Gastrocnemius medialis (tissue), 4 donors: ENCODE results near the gene TXNDC11. TPM values are rescaled to one million over a fixed set of nuclear protein-coding genes. Genes with fewer than 3 reads are reported as not detected.

ENCODE experiments used
- ATAC-seq, 2 donors: fragments of 150-250 bp; one replicate each; pipeline ENCODE4 v1.9.1; 2016
- DNase-seq, 2 donors: peaks; one replicate each; pipeline ENCODE4 v3.0.0-alpha.2; 2019
- H3K27ac ChIP-seq, 4 donors: fragments of 200-600 bp; sonication (generic); 1 replicate in 1 of 4; 2 replicates in 3 of 4; pipeline ENCODE4 v1.5.1; 2016 to 2018; ENCODE audit warnings: mild to moderate bottlenecking in 2 of 4, moderate library complexity in 1 of 4
- H3K27me3 ChIP-seq, 3 donors: fragments of 200-600 bp; sonication (generic) in 2 of 3; 1 replicate in 1 of 3; 2 replicates in 2 of 3; pipeline versions ENCODE4 v1.5.1 to v1.6.0; 2016 to 2019; ENCODE audit warnings: mild to moderate bottlenecking in 1 of 3, moderate library complexity in 1 of 3
- H3K36me3 ChIP-seq, 2 donors: fragments of 200-600 bp; sonication (generic) in 1 of 2; one replicate each; pipeline ENCODE4 v1.5.1; 2017 to 2018
- H3K4me1 ChIP-seq, 2 donors: fragments of 200-600 bp; sonication (generic) in 1 of 2; one replicate each; pipeline ENCODE4 v1.5.1; 2016 to 2017; ENCODE audit warnings: mild to moderate bottlenecking in 2 of 2
- H3K4me3 ChIP-seq, 4 donors: fragments of 200-600 bp; sonication (generic) in 3 of 4; 1 replicate in 1 of 4; 2 replicates in 3 of 4; pipeline ENCODE4 v1.5.1; 2016 to 2019; ENCODE audit warnings: mild to moderate bottlenecking in 2 of 4
- H3K9me3 ChIP-seq, 3 donors: fragments of 200-600 bp; sonication (generic) in 2 of 3; 1 replicate in 1 of 3; 2 replicates in 2 of 3; pipeline ENCODE4 v1.5.1; 2016 to 2019
- POLR2A ChIP-seq, 2 donors: fragments of 450-650 bp; IDR thresholded peaks; one replicate each; pipeline ENCODE4 v1.6.1; 2017; ENCODE audit warnings: antibody characterized with exemption in 2 of 2, mild to moderate bottlenecking in 2 of 2, moderate library complexity in 2 of 2
- in situ Hi-C, 4 donors: fragments of 200-750 bp; cut with MboI; loops; one replicate each; pipeline versions ENCODE4 v1.15.0 to v1.8.0; 2017; ENCODE audit warnings: low sequenced_read_pairs in 4 of 4
- intact Hi-C: fragments of 100-400 bp; cut with DNase I; formaldehyde crosslinking; loops from one replicate; pipeline ENCODE4 v1.15.1; 2023; ENCODE audit warnings: low total_unique reads
- total RNA-seq, 4 donors: library from RNA; depleted of rRNA; stranded (reverse); fragments of >200 nt; gene quantifications; one replicate each; pipeline versions ENCODE4 v1.1.0 to v1.2.3, GENCODE V29; 2016
- TF ChIP-seq, protein P1 (sequence below), 5 experiments: fragments of 450-650 bp in 3 of 5; fragments of 200-600 bp in 2 of 5; sonication (generic) in 2 of 5; IDR thresholded peaks in 4 of 5; conservative IDR thresholded peaks in 1 of 5; 1 replicate in 4 of 5; 2 replicates in 1 of 5; pipeline ENCODE4 v1.5.1; 2016 to 2019; ENCODE audit warnings: antibody characterized with exemption in 5 of 5, mild to moderate bottlenecking in 3 of 5, moderate library complexity in 3 of 5

TXNDC11 gene
- total RNA-seq, 4 donors from 2014 or later: 35.2 to 64.5 (median 51.2) TPM

DNA sequence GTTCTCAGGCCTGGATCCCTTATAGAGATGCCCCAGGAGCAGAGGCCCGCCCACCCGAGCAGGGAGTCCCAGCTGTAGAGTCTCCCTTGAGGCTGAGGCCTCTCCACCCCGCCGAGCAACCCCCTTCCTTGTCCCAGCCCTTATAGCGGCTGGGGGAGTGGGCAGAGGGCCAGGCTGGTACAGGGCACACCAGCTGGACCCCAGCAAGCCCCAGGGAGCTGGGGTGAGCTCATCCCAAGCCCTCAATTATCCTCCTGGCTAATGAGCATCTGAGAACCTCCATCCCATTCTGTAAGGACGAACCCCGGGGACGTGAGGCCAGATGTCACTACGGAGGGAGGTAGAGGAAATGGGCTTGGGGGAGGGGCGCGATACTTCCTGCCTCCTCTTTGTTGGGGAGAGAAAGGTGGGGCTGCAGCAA, 77.6 kb downstream of the TXNDC11 start:
- DNase-seq: no peak
- peak overlapping the region in 1 of 4 donors; percentile 27 for H3K27ac ChIP-seq
- H3K4me1 ChIP-seq: peaks cover 7 to 11% of the 10 kb centered on the region in 2 donors
- in situ Hi-C loops: no loop called here
- H3K9me3 ChIP-seq: no peaks in the 10 kb centered on the region
- H3K27me3 ChIP-seq: no peaks in the 10 kb centered on the region
- no peaks in the 10 kb centered on the region for H3K36me3 ChIP-seq
- no peak overlapping the region for H3K4me3 ChIP-seq
- no peak for ATAC-seq
- TF ChIP-seq, protein P1, sequence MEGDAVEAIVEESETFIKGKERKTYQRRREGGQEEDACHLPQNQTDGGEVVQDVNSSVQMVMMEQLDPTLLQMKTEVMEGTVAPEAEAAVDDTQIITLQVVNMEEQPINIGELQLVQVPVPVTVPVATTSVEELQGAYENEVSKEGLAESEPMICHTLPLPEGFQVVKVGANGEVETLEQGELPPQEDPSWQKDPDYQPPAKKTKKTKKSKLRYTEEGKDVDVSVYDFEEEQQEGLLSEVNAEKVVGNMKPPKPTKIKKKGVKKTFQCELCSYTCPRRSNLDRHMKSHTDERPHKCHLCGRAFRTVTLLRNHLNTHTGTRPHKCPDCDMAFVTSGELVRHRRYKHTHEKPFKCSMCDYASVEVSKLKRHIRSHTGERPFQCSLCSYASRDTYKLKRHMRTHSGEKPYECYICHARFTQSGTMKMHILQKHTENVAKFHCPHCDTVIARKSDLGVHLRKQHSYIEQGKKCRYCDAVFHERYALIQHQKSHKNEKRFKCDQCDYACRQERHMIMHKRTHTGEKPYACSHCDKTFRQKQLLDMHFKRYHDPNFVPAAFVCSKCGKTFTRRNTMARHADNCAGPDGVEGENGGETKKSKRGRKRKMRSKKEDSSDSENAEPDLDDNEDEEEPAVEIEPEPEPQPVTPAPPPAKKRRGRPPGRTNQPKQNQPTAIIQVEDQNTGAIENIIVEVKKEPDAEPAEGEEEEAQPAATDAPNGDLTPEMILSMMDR (IDR thresholded peaks at IDR 0.05 in 4 of 5, conservative IDR thresholded peaks at IDR 0.05 in 1 of 5): no peak
- no peak for TF ChIP-seq POLR2A (IDR thresholded peaks at IDR 0.05)
- intact Hi-C loops: loop anchor here (10.0 kb wide), 1 partner anchor 250 kb away; the partner anchor contains the start of gene GSPT1

DNA sequence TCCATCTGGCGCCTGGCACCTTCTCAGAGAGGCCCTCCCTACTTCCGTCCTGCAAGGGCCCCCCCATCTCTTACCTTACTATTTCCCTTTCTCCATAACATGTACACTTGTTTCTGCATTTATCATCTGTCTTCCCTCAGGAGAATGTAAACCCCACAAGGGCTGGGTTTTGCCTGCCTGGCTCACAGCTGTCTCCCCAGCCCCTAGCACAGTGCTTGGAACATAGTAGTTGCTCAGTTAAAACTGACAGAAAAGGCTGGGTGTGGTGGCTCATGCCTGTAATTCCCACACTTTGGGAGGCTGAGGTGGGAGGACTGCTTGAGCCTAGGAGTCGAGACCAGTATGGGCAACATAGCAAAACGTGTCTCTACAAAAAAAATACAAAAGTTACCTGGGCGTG, 80.1 kb downstream of the TXNDC11 start:
- intact Hi-C loops (loop anchor here (10.0 kb wide), 1 partner anchor 252 kb away; the partner anchor contains the start of gene GSPT1), in situ Hi-C loops (no loop called here)
- H3K9me3 ChIP-seq: no peaks in the 10 kb centered on the region
- no peaks in the 10 kb centered on the region for H3K4me1 ChIP-seq
- H3K4me3 ChIP-seq: no peak overlapping the region
- no peak for ATAC-seq
- H3K36me3 ChIP-seq: no peaks in the 10 kb centered on the region
- H3K27ac ChIP-seq: no peak overlapping the region
- TF ChIP-seq POLR2A (IDR thresholded peaks at IDR 0.05): no peak
- TF ChIP-seq, protein P1 (IDR thresholded peaks at IDR 0.05 in 4 of 5, conservative IDR thresholded peaks at IDR 0.05 in 1 of 5): no peak
- no peak for DNase-seq
- H3K27me3 ChIP-seq: no peaks in the 10 kb centered on the region

DNA sequence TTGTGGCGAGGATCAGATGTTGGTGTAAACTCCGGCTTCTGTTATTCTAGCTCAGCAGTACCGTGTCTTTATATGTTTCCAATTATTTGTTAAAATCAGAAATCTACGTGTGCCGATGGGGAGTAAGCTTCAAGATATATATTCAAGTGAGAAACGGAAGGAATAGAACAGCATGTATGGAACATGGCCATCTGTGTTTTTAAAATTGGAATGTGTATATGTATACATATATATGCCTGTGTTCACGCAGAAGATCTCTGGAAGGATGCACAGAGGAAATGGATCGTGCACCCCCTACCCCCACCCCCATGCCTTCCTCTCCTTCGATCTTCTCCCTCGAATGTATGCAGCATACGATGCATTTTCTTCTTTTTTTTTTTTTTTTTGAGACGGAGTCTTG, 82.1 kb downstream of the TXNDC11 start:
- Histone ChIP-seq H3K27ac (no peak overlapping the region), H3K4me1 (no peaks in the 10 kb centered on the region), H3K36me3 (no peaks in the 10 kb centered on the region), H3K27me3 (no peaks in the 10 kb centered on the region), H3K9me3 (no peaks in the 10 kb centered on the region), H3K4me3 (no peak overlapping the region)
- DNase-seq: no peak
- in situ Hi-C loops (no loop called here), intact Hi-C loops (loop anchor here (10.0 kb wide), 1 partner anchor 254 kb away; the partner anchor contains the start of gene GSPT1)
- ATAC-seq: no peak
- TF ChIP-seq, protein P1 (IDR thresholded peaks at IDR 0.05 in 4 of 5, conservative IDR thresholded peaks at IDR 0.05 in 1 of 5): no peak
- TF ChIP-seq POLR2A (IDR thresholded peaks at IDR 0.05): no peak

DNA sequence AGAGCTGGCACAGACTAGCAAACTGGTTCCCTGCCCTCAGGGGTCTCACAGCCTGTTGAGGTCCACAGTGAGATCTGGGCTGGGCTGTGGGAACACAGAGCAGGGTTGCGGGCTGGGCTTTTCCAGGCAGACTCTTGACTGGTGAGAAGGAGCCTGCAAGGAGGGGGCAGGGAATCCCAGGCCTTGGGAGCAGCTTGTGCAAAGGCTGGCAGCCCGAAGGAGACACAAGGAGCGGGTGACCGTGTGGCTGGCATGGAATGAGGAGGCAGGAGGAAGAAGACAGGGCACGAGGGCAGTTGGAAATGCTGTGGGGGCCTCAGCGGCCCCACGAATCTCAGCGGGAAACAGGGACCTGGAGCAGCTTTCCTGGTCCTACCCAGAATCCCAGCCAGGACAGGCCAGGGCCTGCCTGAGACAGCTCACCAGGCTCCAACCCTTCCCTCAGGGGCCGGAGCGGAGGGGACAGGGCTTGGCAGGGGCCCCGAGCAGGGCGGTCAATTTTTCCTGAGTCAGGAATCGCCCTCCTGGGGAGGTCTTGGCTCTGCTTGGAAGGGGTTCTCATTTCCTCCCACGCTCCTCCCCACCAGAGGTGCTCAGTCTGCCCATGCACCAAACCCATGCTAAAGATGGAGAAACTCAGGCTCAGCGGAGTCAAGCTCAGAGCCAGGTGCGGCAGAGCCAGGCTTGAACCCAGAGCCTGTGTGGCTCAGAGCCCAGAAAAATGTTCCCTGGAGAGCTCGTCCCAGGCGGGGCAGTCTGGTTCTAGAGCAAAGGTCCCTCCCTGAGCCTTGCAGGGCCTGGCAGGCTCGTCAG, 83.6 kb downstream of the TXNDC11 start:
- TF ChIP-seq POLR2A (IDR thresholded peaks at IDR 0.05): no peak
- TF ChIP-seq, protein P1 (IDR thresholded peaks at IDR 0.05 in 4 of 5, conservative IDR thresholded peaks at IDR 0.05 in 1 of 5): no peak
- in situ Hi-C loops (no loop called here), intact Hi-C loops (no loop called here)
- no peaks in the 10 kb centered on the region for H3K36me3 ChIP-seq
- DNase-seq (peak in 1 of 2 donors; percentile 30), ATAC-seq (no peak)
- no peaks in the 10 kb centered on the region for H3K27me3 ChIP-seq
- peaks cover 6 to 7% of the 10 kb centered on the region in 2 donors for H3K4me1 ChIP-seq
- peak overlapping the region in 1 of 4 donors; percentile 43 for H3K27ac ChIP-seq
- H3K9me3 ChIP-seq: no peaks in the 10 kb centered on the region
- no peak overlapping the region for H3K4me3 ChIP-seq
